Prostate gland (tissue), 2 donors: ENCODE measurements around the gene PPFIA4.

Experiments used
- POLR2A ChIP-seq: fragments of 450-650 bp; IDR thresholded peaks from one replicate; pipeline ENCODE4 v1.6.1; 2016; ENCODE audit warnings: antibody characterized with exemption, mild to moderate bottlenecking
- TF ChIP-seq, protein P1 (sequence below), 4 experiments: fragments of 200-600 bp in 2 of 4; fragments of 450-650 bp in 2 of 4; sonication (generic) in 2 of 4; IDR thresholded peaks; 1 replicate in 3 of 4; 2 replicates in 1 of 4; pipeline ENCODE4 v1.5.1; 2016 to 2019; ENCODE audit warnings: antibody characterized with exemption in 4 of 4, mild to moderate bottlenecking in 2 of 4, moderate library complexity in 2 of 4

DNA sequence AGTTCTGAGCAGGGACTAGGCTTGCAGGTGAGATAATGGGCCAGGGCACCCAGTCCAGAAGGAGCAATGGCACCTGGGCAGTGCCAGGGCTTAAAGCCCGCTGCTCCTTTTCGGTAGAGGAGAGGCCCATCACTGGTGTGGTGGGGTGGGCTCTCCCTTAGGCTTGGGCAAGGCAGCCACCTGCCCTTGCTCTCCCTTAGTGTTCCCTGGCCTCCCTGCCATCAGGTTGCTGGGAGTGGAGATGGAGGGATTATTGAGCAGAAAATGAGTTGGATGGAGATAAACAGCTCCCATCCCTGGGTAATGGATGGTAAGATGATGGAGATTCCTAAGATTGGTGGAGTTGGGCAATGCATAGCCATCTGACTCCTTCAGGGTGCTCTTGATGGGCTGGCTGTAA lies 51.7 kb downstream of the PPFIA4 start:
- TF ChIP-seq, protein P1, sequence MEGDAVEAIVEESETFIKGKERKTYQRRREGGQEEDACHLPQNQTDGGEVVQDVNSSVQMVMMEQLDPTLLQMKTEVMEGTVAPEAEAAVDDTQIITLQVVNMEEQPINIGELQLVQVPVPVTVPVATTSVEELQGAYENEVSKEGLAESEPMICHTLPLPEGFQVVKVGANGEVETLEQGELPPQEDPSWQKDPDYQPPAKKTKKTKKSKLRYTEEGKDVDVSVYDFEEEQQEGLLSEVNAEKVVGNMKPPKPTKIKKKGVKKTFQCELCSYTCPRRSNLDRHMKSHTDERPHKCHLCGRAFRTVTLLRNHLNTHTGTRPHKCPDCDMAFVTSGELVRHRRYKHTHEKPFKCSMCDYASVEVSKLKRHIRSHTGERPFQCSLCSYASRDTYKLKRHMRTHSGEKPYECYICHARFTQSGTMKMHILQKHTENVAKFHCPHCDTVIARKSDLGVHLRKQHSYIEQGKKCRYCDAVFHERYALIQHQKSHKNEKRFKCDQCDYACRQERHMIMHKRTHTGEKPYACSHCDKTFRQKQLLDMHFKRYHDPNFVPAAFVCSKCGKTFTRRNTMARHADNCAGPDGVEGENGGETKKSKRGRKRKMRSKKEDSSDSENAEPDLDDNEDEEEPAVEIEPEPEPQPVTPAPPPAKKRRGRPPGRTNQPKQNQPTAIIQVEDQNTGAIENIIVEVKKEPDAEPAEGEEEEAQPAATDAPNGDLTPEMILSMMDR (IDR thresholded peaks at IDR 0.05) = no peak
- TF ChIP-seq POLR2A = no peak
